DMS79 treated with DMSO at 0.1 percent for 48 hours (cell line): ENCODE results near the gene MAML3.

Experiments used
- DNase-seq: peaks from one replicate; lab custom pipeline; 2025; lab: John Stamatoyannopoulos, UW

MAML3 gene

DNA sequence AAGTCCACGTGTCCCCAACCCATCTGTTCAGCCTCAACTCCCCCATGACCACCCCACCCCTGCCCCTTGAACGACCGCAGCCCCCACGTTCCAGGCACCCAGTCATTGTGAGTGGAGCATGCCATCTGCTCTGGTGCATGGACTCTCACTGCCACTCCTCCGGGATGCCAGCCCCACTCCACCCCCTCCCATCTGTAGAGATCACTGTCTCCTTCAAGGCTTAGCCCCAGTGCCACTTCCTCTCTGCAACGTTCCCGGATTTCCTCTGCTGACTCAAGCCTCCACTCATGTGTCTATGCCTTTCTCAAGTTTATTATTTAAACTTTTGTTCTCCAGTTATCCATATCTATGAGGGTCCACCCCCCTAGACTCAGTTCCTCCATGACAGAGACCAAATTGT lies 54.0 kb downstream of the MAML3 start:
- no peak for DNase-seq

DNA sequence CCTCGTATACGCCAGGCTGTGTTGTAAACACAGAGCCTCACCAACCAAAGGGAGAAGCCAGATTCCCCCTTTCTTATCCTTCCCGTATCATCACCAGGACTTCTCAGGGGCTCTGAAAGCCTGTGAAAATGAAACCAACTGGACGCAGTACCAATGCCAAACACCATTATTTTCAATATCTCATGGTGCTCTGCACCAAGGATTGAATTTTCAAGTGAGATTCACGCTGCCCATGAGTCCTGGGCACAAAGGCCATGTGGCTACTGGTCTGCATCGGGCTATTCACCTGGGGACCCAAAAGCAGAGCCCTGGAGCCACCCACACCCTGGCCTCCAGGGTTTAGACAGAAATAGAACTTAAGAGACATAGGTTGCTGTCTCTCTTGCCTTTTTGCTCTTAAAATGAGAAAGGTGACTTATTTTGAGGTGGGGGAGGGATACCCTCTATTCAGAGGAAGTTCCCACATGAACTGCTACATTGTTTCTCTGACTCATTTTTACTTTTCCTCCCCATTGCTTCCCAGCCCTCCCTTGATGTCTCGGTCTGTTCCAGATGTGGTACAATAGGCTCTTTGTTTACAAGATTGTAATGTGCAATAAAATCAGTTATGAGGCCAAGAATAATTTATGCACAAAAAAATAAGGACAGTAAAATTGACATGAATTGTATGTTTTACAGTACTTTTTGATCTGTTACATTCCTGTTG lies 55.4 kb downstream of the MAML3 start:
- no peak for DNase-seq

DNA sequence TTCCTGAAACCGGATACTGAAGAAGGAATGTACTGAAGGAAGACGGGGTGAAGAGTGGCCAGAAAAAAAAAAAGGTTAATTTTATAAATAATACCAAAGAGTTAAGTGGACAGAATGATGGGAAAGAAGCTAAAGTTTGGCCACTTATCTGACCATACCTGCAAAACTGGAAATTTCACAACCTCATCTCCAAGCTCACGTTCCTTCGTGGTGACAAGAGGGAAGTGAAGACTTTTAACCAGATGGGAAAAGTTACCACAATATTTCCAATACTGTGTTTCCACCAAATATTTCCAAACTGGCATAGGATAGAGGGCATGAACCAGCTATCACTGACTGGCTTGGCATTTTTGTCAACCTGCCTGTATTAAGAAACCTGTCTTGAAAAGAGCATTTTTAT lies 56.4 kb downstream of the MAML3 start:
- no peak for DNase-seq

DNA sequence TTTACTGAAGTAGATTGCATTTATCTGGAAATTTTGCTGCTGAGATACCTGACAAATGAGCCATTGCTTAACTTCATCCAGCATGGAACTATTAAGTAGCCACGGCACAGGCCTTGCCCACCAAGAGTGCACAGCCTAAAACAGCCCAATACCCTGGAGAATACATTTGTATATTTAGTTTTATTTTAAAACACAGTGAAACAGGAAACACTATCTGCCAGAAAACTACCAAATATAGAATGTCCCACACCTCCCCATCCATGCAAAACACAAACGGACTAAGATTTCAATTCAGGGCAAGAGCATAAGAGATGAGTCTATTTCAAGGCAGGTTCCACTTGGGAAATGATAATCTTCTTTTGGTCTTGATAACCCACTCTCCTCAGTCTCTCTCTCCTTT lies 57.1 kb downstream of the MAML3 start:
- no peak for DNase-seq

DNA sequence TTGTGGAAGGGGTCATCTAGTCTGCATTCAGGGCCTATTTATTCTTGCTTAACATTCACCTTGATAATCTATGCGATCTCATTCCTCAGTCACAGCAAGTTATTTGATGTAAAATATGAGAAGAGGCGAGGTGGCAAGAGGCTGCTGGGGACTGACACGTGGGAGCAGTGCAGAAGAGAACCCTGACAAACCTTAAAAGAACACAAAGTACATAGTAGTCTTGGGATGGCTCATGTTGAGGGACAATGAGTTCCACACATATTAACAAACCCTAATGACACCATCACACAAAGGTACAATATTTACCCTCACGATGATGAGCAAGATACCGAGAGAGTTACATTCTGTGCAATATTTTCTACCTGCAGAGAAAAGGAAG lies 57.5 kb downstream of the MAML3 start:
- DNase-seq: no peak

DNA sequence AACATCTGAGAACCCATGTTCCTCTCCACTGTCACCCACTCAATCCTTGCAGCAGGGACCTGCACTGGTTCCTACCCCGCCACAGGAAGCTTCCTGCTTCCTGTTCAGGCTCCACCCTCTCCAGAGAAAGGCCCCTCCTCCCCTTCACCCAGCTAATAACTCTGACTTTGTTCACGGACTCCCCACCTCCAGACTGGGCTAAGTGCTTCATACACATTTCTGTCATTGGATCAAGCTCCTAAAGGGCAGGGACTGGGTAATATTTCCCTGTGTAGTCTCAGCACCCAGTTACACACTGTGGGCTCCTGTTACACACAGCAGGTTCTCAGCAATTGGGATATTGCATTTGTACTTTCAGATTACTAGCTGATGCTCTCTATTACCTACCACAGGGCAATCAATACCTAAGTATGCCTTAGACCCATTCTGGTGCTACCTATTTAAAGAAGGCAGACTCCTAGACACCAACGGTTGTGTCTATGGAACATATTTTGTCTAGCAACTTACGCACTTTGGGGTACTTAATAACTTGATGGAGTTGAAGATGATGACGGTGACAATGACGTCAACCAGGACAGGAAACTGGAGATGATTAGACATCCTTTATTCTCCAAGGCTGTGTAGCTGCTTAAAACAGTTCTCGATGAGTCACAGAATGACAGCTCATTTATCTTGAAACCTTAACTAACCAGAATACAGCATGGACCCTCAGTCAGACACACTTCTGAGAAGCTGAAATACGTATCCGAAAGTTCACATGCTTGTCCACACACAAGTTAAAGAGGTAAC lies 58.1 kb downstream of the MAML3 start:
- no peak for DNase-seq

DNA sequence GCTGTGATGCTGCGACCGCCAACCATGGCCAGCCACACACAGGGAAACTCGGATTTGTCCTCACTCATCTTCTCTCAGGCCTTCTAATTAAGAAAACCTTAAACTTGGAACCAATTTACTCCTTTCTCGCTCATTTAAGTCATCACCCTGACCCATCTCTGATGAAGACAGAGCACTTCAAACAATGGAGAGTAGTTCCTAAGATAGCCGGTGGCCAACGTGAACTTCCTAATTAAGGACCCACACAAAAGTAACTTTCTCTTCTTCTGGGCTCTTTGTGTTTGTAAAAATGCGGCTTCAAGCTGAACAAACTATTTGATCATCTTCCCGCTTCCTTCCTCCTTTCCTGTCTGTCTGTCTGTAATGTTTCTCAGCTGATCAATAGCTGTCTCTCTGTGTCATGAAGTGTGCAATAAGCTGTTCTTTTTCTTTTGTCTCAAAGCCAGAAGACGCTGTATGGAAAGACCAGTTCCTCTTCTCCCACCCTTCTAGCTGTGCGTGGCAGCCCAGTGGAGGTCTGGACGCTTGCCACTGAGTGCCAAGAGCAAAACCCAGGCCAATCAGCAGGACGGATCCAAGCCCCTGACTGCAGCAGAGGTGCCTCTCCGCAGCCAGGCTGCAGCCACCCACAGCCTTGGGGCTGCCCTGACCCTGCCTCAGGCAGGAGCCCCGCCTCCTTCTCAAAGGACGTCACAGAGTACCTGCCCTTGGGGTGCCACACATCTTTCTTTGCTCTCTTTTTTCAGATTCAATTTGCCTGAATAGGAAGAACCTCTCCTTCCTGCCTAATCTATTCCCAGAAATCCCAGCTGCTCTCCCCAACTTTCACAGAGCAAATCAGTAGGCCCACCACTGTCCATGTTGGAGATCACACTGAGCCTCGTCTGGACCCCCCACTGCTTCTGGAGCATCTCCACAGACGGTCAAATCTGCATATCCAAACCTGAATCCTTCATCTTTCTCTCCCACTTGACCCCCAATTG lies 59.3 kb downstream of the MAML3 start:
- peak; percentile 56 for DNase-seq

DNA sequence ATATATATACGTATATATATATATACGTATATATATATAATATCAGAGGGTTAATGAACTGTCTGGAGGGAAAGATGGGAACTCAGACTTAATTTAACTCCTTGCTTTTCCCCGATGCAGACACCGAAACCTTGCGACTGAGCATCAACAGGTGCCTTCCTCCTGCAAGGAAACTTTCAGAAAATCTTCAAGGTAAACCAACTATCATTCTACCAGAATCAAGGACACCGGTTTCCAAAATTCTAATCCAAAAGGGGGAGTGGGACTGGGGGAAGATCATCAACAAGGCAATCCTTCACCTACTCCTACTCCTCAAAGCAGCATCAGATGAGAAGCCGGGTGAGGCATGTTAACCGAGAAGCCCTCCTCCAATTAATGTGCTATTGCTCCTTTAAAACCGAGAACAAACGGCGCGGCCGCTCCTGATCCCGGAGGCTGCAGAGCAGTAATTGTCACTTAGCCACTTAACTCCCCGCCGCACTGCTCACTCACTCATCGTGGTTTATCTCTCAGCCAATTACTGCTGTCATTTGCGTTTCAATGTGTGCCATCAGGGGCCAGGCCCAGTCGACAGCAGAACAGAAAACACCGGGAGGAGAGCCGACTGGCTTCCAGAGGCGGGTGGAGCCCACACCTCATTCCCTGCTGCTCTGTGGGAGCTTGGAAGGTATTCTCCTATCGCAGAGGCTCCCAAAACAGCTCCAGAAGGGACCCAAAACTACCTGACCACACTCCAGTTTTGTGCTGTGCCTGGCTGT lies 61.7 kb downstream of the MAML3 start:
- peak; percentile 48 for DNase-seq

DNA sequence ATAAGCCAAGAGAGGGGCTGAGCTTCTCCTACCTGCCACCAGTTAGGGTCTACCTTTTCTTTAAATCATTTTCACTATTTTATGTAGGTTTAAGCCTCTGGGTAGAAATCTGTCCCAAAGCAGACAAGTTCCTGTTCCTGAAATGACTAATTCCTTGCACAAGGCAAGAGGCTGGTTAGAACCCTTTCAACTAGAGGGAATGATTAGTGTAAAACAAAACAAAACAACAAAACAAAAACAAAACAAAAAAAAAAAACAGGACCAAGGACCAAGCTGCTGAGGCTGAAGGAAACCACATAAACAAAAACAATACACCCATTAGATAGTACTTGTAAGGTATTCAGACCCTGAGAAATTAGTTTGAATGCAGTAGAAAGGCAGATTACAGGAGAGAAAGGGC lies 62.7 kb downstream of the MAML3 start:
- peak; percentile 11 for DNase-seq

DNA sequence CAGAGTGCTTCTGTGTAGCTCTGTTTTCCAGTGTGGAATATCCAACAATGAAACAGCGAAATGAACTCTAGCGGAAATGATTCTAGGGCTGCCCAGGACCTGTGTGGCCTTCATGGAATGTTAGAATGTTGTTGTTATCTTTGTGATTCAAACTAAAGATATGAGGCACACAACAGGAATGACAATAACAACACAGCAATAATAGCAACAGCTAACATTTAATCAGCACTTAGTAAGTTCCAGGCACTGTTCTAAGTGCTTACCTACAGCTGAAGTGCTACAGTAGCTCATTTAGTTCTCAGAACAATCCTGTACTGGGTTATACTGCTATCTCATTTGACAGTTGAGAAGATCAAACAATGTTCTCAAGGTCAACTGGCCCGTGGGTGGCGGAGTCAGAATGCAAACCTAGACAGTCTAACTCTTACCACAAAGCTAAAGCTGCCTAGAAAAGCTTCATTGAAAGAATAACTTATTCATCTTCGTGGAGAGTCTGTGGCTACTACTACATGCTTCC lies 63.7 kb downstream of the MAML3 start:
- DNase-seq: no peak

DNA sequence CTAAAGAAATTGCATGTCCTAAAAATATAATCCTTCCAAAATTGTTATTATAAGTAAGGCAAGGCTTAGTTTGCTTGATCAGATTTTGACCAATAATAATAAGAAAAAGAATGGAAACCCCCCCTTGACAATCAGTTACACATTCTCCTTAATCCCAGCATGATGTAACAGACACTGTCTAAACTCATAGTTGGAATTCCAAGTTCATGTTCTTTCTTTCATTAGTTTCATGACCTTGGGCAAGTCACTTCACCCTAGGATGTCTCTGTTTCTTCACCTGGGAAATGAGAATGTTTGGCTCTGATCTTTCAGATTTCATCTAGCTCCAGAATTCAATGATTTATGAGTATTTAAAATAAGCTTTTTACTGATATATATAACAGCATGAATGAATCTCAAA lies 64.8 kb downstream of the MAML3 start:
- no peak for DNase-seq

DNA sequence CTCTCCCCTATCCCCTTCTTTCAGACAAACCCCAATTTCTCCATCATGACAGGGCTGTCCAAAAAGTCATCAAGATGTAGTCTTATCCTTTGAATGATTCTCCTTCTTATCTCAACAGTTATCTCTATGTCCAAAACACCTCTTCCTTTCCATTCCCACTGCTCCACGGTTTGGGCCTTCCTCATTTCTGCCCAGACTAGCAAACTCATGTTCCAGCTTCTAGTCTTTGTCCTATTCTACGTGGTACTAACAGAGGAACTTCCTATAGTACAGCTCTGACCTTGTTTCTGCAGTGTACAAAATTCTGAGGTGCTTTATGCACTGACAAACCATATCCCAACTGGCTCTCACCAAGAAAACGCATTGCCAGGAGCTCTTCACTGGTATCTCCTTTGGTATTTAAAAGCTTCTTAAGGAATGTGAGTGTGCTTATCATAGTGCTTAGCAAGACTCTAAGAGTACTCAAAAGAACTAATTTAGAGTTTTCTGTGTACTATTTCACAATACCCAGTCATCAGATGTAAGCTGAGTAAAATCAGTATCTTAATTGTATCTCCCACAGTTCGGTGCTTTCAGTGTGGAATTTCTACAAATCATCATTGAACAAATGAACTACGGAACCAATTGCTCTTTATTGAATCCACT lies 65.5 kb downstream of the MAML3 start:
- DNase-seq: no peak

DNA sequence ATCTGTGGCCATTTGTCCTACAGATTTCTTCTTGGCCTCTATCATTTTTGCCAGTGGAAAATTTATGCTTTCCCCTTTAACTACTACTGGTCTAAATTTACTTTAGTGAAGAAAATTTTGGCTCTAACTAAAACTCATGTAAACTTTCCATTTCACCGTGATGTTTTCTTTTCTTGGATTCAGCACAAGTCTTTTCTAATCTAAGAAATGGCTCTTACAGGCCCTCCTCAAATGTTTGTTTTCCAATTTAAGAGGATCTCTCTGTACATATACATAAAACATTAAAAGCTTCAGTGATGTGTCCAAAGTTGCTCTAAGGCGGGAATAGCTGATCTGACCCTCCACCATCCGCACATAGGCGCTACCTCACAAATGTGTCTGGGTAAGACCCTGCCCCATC lies 68.1 kb downstream of the MAML3 start:
- no peak for DNase-seq

DNA sequence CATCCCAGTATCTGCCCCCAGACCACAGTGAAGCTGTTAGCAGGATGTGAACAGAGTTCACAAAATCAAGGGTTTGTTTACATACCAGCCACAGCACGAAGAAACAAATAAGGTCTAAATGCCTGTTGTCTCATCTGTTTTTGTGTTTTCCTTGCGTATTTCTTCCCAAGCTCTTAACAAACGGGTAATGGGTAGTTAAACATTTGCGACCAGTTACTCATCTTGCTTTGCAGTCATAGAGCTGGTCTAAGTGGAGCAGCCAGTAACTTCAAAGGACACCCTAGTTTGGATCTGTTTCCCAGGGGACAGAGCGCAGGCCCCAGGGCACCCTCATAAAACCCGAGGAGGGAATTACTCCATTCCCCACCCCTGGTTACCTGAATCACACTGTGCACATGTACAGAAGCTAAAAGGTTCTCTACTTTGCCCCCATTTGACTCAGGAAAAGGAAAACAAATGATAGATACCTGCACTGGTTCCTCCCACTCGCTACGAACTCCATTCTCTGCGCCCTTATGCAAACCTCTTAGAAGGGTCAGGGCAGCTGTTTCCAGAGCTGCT lies 68.8 kb downstream of the MAML3 start:
- no peak for DNase-seq

DNA sequence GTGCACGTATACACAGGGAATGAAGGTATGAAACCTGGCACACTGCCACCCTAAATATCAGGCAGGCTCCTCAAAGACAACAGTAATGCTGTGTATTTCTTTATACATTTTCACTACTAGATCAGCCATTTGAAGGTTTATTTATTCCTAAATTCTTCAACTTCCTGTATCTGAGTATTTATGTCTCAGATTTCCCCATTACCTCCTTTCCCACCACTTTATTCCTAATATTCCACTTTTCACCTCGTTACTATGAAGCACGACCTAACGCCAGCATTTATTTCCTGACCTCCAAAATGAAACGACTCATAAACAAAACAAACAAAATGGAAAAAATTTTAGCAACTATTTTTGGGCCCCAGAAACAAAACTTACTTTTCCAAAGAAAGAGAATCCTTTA lies 69.6 kb downstream of the MAML3 start:
- no peak for DNase-seq

DNA sequence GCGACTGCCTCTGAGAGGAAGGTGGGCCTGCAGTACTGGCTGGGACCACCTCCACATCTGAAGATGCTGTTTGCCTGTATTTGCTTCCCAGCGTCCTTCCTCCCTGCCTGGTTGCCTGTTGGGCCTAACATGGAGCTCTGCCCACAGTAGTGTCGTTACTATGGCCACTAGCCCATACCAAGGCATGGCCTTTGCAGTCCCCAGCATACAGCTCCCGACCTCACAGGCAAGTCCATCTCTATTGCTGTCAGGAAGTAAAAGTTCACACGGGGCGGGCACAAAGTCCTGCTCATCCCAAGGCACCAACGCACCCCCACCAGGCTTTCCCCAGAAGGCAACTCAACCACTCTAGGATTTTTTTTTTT lies 71.6 kb downstream of the MAML3 start:
- DNase-seq: no peak

DNA sequence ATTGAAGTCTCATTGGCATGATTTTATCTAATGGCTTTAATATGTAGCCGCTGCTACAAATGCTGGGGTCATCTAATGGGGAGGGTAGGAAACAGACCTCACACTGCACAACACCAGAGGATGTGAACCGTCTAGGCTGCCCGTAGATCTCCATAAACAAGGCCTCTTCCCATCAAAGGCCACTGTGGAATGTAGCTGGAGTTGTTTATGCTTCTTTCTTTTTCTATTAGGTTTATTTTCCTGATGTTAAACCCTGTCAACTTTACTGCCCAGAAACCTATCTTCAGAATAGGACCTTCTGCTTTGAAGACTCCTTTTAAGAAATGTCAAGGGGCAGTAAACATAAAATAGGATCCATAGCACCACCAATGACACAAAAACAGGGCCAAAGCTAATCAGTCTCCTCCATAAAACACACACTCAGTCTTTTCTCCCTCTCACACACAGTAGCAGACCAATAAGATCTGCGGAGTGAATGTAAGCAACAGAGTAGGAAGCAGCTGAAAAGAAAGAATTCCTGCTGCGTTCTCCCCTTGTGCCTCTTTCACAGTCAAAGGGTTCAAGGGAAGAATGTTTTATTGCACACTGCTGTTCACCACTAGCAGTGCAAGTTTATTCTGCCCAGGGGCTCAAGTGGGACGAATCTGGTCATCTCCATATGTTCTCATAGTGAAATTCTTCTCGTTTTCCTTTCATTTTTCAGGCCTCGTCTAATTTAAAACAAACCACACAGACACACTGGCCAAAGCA lies 72.2 kb downstream of the MAML3 start:
- DNase-seq: no peak

DNA sequence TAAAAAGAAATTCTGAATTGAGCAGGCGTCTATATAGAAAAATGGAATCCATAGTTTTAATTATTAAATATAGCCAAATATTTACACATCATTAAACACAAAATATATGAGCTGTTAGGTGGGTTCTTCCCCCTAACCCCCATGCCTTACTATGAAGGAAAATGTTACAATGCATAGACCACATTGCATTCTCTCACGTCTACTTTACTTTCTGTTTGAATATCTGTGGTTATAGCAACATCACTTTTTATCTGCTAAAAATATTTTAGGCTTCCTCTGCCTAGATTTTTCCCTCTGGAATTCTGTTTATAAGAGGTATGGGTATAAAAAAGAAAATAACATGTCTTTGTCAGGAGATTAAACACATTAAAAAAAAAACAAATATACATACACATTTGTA lies 73.1 kb downstream of the MAML3 start:
- DNase-seq: no peak

DNA sequence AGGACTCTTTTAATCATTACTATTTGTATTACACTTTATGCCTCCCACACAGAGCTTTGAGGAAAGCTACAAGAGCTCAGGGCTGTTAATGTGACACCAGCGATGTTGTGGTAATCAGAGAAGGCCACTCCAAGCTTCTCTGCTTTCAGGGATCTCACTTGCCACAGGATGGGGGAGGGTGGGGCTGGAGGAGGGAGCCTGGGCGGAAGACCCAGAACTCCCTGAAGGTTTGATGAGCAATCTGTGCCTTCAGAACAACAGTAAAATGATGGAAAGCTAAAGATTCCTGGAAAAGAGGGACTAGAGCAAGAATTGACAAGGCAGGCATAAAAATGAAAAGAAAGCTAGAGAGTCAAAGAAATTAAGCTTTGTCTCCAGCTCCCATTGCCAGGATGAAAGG lies 75.6 kb downstream of the MAML3 start:
- DNase-seq: peak; percentile 12

DNA sequence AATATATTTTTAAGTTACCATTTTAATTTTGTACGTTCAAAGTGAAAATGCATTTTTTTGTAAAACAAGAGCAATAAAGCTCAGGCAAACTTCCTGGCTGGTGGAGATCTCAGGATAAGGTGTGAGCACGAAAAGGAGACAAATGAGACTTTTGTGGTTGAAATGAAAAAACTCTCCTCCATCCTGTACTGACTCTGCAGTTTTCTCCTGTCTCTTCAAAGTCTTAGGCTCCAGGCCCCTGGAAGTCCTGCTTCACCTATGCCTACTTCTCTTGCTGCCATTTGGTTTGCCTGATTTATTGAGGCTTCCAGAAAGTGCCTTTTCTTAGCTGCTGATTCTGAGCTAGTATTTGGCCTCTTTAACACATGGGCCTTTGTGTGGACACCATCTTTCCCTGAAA lies 77.7 kb downstream of the MAML3 start:
- DNase-seq: no peak
